Mesenchymal stem cell (in vitro differentiated cells and primary cell): ENCODE results near the gene CLEC3B.

Source experiments
- DNase-seq: peaks from one replicate; pipeline ENCODE4 v3.0.0-alpha.2; 2013
- H2AFZ ChIP-seq: one replicate; pipeline ENCODE4 v1.6.1; 2013; ENCODE audit warnings: low read depth, mild to moderate bottlenecking, control low read depth, inconsistent platforms, low read length, moderate library complexity
- H2AK5ac ChIP-seq: 2 replicates; pipeline ENCODE4 v1.6.1; 2013; ENCODE audit warnings: low read length, moderate library complexity, mild to moderate bottlenecking, inconsistent platforms; ENCODE audit not compliant: severe bottlenecking
- H2BK120ac ChIP-seq: one replicate; pipeline ENCODE4 v1.6.1; 2013; ENCODE audit warnings: low read depth, mild to moderate bottlenecking, inconsistent platforms, low read length, moderate library complexity
- H2BK12ac ChIP-seq, 2 experiments: one replicate each; pipeline ENCODE4 v1.6.1; 2013; ENCODE audit warnings: inconsistent platforms in 2 of 2, low read length in 2 of 2, mild to moderate bottlenecking in 2 of 2, moderate library complexity in 2 of 2, control low read depth in 1 of 2
- H2BK15ac ChIP-seq: one replicate; pipeline ENCODE4 v1.6.1; 2013; ENCODE audit warnings: mild to moderate bottlenecking, low read depth, inconsistent platforms; ENCODE audit not compliant: poor library complexity, severe bottlenecking
- H2BK5ac ChIP-seq: 2 replicates; pipeline ENCODE4 v1.6.1; 2013; ENCODE audit warnings: low read depth, mild to moderate bottlenecking, low read length, control low read depth, inconsistent platforms; ENCODE audit not compliant: poor library complexity, severe bottlenecking
- H3K14ac ChIP-seq, 2 experiments: one replicate each; pipeline ENCODE4 v1.6.1; 2013; ENCODE audit warnings: inconsistent platforms in 2 of 2, low read length in 2 of 2, control low read depth in 1 of 2, mild to moderate bottlenecking in 1 of 2, moderate library complexity in 1 of 2
- H3K18ac ChIP-seq, 2 experiments: one replicate each; pipeline ENCODE4 v1.6.1; 2013; ENCODE audit warnings: inconsistent platforms in 2 of 2, low read length in 2 of 2, control low read depth in 1 of 2, low read depth in 1 of 2, mild to moderate bottlenecking in 1 of 2
- H3K23ac ChIP-seq, 2 experiments: one replicate each; pipeline ENCODE4 v1.6.1; 2013; ENCODE audit warnings: inconsistent platforms in 2 of 2, low read length in 2 of 2, mild to moderate bottlenecking in 2 of 2, moderate library complexity in 2 of 2, control low read depth in 1 of 2
- H3K27ac ChIP-seq: 2 replicates; pipeline ENCODE4 v1.5.1; 2013; ENCODE audit warnings: mild to moderate bottlenecking, moderate library complexity, low read length, control low read depth, inconsistent platforms; ENCODE audit not compliant: poor library complexity, severe bottlenecking
- H3K27me3 ChIP-seq, 2 experiments: 2 replicates each; pipeline versions ENCODE4 v1.6.1 to v1.7.0; 2013; ENCODE audit warnings: low read length in 2 of 2, mild to moderate bottlenecking in 2 of 2, moderate library complexity in 2 of 2, control low read depth in 1 of 2, inconsistent platforms in 1 of 2; ENCODE audit not compliant: control insufficient read depth in 1 of 2, insufficient read depth in 1 of 2
- H3K36me3 ChIP-seq, 2 experiments: 2 replicates each; pipeline versions ENCODE4 v1.6.1 to v1.7.0; 2013; ENCODE audit warnings: low read length in 2 of 2, control low read depth in 1 of 2, inconsistent platforms in 1 of 2, low read depth in 1 of 2, mild to moderate bottlenecking in 1 of 2; ENCODE audit not compliant: insufficient read depth in 2 of 2, control insufficient read depth in 1 of 2
- H3K4ac ChIP-seq, 2 experiments: one replicate each; pipeline ENCODE4 v1.6.1; 2013; ENCODE audit warnings: inconsistent platforms in 2 of 2, low read length in 2 of 2, mild to moderate bottlenecking in 2 of 2, moderate library complexity in 2 of 2, control low read depth in 1 of 2, low read depth in 1 of 2
- H3K4me1 ChIP-seq: 2 replicates; pipeline ENCODE4 v1.6.1; 2013; ENCODE audit warnings: low read depth, low read length, control low read depth; ENCODE audit not compliant: control insufficient read depth, insufficient read depth
- H3K4me2 ChIP-seq: 2 replicates; pipeline ENCODE4 v1.6.1; 2013; ENCODE audit warnings: low read length, mild to moderate bottlenecking, inconsistent platforms; ENCODE audit not compliant: poor library complexity, severe bottlenecking
- H3K4me3 ChIP-seq, 2 experiments: 2 replicates each; pipeline versions ENCODE4 v1.5.1 to v1.7.0; 2013; ENCODE audit warnings: low read length in 2 of 2, mild to moderate bottlenecking in 2 of 2, control low read depth in 1 of 2, low read depth in 1 of 2; ENCODE audit not compliant: insufficient read depth in 1 of 2
- H3K79me1 ChIP-seq: replicated peaks from 2 replicates; pipeline ENCODE4 v1.6.1; 2013; ENCODE audit warnings: mild to moderate bottlenecking, control low read depth, low read length, inconsistent platforms; ENCODE audit not compliant: poor library complexity, severe bottlenecking
- H3K9ac ChIP-seq: 2 replicates; pipeline ENCODE4 v1.7.0; 2013; ENCODE audit warnings: mild to moderate bottlenecking, low read length, moderate library complexity
- H3K9me3 ChIP-seq: 2 replicates; pipeline ENCODE4 v1.7.0; 2013; ENCODE audit warnings: mild to moderate bottlenecking, low read length; ENCODE audit not compliant: control insufficient read depth
- H4K8ac ChIP-seq: one replicate; pipeline ENCODE4 v1.6.1; 2013; ENCODE audit warnings: inconsistent platforms, mild to moderate bottlenecking, low read length, moderate library complexity
- H4K91ac ChIP-seq: one replicate; pipeline ENCODE4 v1.6.1; 2013; ENCODE audit warnings: mild to moderate bottlenecking, low read length, inconsistent platforms
- WGBS: methylation state at CpG from one replicate; pipeline ENCODE4 v1.1.7; 2013; ENCODE audit warnings: mixed read lengths; 5-methylcytosine and 5-hydroxymethylcytosine counted together

CLEC3B gene

DNA sequence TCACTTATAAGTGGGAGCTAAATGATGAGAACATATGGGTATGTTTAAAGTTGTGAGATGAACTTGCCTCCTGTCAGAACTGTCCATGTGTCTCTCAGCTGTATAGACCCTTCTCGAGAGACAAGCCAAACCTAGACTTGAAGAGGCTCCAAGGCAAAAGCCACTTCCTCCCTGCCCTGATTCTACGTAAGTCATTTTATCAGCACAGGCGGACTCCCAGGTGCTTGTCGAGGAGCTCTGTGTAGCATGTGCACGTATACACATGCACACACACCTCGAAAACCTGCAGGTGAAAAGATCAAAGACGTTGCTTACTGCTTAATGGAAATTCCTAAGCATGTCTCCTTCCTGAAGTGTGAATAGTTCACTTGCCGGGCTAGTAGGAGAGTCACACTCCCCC lies 5.6 kb upstream of the CLEC3B start:
- Histone ChIP-seq H3K4me3 (no peak overlapping the region), H3K9ac (no peak overlapping the region), H4K8ac (no peak overlapping the region), H3K4ac (no peak overlapping the region), H2BK120ac (no peak overlapping the region), H3K36me3 (peaks cover 9 to 12% of the 10 kb centered on the region in 2 experiments), H3K27ac (no peak overlapping the region), H3K27me3 (no peaks in the 10 kb centered on the region), H3K18ac (no peak overlapping the region), H2AFZ (no peak overlapping the region), H2BK5ac (no peak overlapping the region), H2BK12ac (no peak overlapping the region), H3K23ac (no peak overlapping the region), H3K79me1 (peaks cover 1% of the 10 kb centered on the region), H3K4me2 (no peak overlapping the region), H2AK5ac (no peak overlapping the region), H3K4me1 (peaks cover 3% of the 10 kb centered on the region), H3K9me3 (no peaks in the 10 kb centered on the region), H2BK15ac (no peak overlapping the region), H4K91ac (no peak overlapping the region), H3K14ac (no peak overlapping the region)
- 95% methylated on average over 8 of the region's 8 CpGs for WGBS
- DNase-seq = no peak

DNA sequence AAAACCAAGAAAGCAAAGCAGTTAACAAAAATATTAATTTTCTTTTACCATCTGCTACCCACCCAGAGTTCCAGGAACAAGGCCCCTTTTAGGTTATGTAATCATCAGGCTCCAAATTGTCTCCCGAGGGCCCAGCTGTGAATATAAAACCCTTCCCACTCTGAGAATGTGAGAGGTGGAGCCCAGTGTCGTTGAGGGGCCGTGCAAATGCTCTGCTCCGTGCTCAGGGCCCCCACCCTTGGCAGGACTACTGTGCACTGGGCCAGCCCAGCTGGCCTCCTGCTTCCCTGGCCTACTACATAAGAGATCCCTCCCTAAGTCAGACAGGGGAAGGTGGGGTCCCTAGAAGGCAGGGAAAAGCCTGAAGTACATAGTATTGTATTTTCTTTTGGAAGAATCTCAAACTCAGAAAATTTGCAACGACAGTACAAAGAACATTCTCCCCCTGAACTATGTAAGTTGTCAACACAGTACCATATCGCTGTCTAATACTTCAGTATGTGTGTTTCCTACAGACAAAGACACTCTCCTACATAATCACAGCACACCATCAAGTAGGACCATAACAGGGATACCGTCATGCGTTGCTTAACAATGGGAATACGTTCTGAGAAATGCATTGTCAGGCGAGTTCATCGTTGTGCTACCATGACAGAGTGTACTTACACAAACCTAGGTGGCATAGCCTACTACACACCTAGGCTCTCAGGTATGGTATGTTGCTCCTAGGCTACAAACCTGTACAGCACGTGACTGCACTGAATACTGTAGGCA lies 4.4 kb upstream of the CLEC3B start:
- H3K4ac ChIP-seq = no peak overlapping the region
- no peak overlapping the region for H3K4me3 ChIP-seq
- no peak overlapping the region for H3K23ac ChIP-seq
- no peaks in the 10 kb centered on the region for H3K27me3 ChIP-seq
- no peak overlapping the region for H2BK12ac ChIP-seq
- no peaks in the 10 kb centered on the region for H3K79me1 ChIP-seq
- peaks cover 8% of the 10 kb centered on the region for H3K4me1 ChIP-seq
- H4K8ac ChIP-seq = no peak overlapping the region
- no peak overlapping the region for H2BK15ac ChIP-seq
- H3K27ac ChIP-seq = no peak overlapping the region
- H3K36me3 ChIP-seq = peaks cover 0 to 4% of the 10 kb centered on the region in 2 experiments
- H2AK5ac ChIP-seq = no peak overlapping the region
- no peak for DNase-seq
- H3K9me3 ChIP-seq = no peaks in the 10 kb centered on the region
- WGBS = 84% methylated on average over 11 of the region's 12 CpGs
- H2AFZ ChIP-seq = no peak overlapping the region
- H2BK120ac ChIP-seq = no peak overlapping the region
- H3K4me2 ChIP-seq = no peak overlapping the region
- H3K9ac ChIP-seq = no peak overlapping the region
- H3K18ac ChIP-seq = no peak overlapping the region
- no peak overlapping the region for H3K14ac ChIP-seq
- H4K91ac ChIP-seq = no peak overlapping the region
- no peak overlapping the region for H2BK5ac ChIP-seq

GRCh38 chr3:45023675-45024074 lies 2.4 kb upstream of the CLEC3B start:
- Histone ChIP-seq H4K91ac (no peak overlapping the region), H3K4me1 (peaks cover 16% of the 10 kb centered on the region), H3K36me3 (no peaks in the 10 kb centered on the region), H3K4ac (no peak overlapping the region), H2BK15ac (no peak overlapping the region), H2BK120ac (no peak overlapping the region), H3K9ac (no peak overlapping the region), H2AK5ac (no peak overlapping the region), H3K27ac (no peak overlapping the region), H3K14ac (no peak overlapping the region), H3K79me1 (no peaks in the 10 kb centered on the region), H2AFZ (no peak overlapping the region), H3K9me3 (no peaks in the 10 kb centered on the region), H3K27me3 (no peaks in the 10 kb centered on the region), H3K18ac (no peak overlapping the region), H3K4me3 (no peak overlapping the region), H4K8ac (no peak overlapping the region), H3K23ac (no peak overlapping the region), H2BK5ac (no peak overlapping the region), H3K4me2 (no peak overlapping the region), H2BK12ac (no peak overlapping the region)
- no peak for DNase-seq
- WGBS = 64% methylated on average over 2 of the region's 3 CpGs

DNA sequence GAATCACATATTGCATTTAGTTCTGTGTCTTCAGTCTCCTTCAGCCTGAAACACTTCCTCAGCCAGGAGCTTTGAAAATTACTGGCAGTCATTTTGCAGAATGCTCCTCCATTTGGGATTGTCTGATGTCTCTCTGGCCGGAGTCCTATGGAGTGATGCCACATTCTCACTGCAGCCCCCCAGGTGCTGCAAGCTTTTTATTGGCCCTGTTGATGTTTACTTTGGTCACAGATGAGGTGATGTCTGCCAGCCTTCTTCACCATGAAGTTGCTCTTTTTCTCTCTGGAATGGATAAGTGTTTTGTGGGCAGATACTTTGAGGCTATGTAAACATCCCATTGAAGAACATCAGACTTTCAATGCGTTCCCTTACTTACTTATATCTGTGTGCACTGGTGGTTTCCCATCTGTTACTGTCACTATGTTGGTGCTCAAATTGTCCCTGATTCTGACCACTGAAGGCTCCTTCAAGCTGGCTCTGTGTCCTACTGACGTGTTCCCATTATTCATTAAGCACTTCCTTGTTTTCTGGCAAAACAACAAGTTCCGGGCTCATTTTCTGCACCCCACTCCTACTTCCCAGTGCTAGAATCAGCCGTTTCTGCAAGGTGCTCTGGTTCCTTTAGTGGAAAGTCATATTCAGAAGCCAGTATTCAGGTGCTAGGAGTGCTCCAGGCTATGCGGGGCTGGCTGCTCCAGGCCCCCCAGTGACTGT lies 1.4 kb upstream of the CLEC3B start:
- no peaks in the 10 kb centered on the region for H3K79me1 ChIP-seq
- H2BK120ac ChIP-seq = no peak overlapping the region
- H3K9me3 ChIP-seq = no peaks in the 10 kb centered on the region
- H3K4me1 ChIP-seq = peaks cover 21% of the 10 kb centered on the region
- H2BK15ac ChIP-seq = no peak overlapping the region
- no peak overlapping the region for H3K27ac ChIP-seq
- H2BK12ac ChIP-seq = no peak overlapping the region
- H3K18ac ChIP-seq = no peak overlapping the region
- H3K4me3 ChIP-seq = no peak overlapping the region
- no peak overlapping the region for H4K91ac ChIP-seq
- WGBS = 88% methylated on average over 5 of the region's 6 CpGs
- no peaks in the 10 kb centered on the region for H3K27me3 ChIP-seq
- no peak overlapping the region for H2AFZ ChIP-seq
- no peak overlapping the region for H3K4me2 ChIP-seq
- H3K4ac ChIP-seq = no peak overlapping the region
- no peak overlapping the region for H2BK5ac ChIP-seq
- no peak overlapping the region for H2AK5ac ChIP-seq
- peak; percentile 38 for DNase-seq
- no peak overlapping the region for H3K9ac ChIP-seq
- no peaks in the 10 kb centered on the region for H3K36me3 ChIP-seq
- H4K8ac ChIP-seq = no peak overlapping the region
- H3K23ac ChIP-seq = no peak overlapping the region
- no peak overlapping the region for H3K14ac ChIP-seq
